ENCODE measurements around the gene NFS1.

DNA sequence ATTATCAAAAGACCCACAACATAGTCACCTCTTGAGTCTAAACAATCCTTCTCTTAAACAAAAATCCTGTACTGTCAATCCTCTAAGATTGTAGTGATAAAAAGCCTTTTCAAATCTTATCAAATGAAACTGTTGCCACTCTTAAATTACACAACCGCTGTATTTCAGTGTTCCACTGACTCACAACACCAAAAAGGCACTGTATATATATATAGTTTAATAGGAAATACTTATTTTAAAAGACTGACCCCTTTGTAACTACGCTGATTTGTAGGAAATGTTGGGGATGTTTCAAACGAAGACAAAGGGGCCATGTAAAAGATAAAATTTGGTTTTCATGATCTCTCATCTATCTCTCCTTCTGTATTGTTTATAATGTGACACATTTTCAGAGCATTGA lies 48.5 kb downstream of the NFS1 start:
- TF ChIP-seq, protein P1, sequence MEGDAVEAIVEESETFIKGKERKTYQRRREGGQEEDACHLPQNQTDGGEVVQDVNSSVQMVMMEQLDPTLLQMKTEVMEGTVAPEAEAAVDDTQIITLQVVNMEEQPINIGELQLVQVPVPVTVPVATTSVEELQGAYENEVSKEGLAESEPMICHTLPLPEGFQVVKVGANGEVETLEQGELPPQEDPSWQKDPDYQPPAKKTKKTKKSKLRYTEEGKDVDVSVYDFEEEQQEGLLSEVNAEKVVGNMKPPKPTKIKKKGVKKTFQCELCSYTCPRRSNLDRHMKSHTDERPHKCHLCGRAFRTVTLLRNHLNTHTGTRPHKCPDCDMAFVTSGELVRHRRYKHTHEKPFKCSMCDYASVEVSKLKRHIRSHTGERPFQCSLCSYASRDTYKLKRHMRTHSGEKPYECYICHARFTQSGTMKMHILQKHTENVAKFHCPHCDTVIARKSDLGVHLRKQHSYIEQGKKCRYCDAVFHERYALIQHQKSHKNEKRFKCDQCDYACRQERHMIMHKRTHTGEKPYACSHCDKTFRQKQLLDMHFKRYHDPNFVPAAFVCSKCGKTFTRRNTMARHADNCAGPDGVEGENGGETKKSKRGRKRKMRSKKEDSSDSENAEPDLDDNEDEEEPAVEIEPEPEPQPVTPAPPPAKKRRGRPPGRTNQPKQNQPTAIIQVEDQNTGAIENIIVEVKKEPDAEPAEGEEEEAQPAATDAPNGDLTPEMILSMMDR (IDR thresholded peaks at IDR 0.05; ENCODE audit: low read depth, low read length), result no peak
- TF ChIP-seq EZH2phosphoT487 (IDR thresholded peaks at IDR 0.05; ENCODE audit: low read depth), result no peak
